K562 (cell line): Measurements from ENCODE around the gene GLB1L2. TPM values are rescaled to one million over a fixed set of nuclear protein-coding genes. Genes with fewer than 3 reads are reported as not detected.

Experiments
- ASH1L ChIP-seq: fragments of 450-650 bp; IDR thresholded peaks from 2 replicates; pipeline ENCODE4 v1.6.1; 2018; ENCODE audit warnings: borderline replicate concordance, mild to moderate bottlenecking, low read depth; ENCODE audit not compliant: partially characterized antibody
- CHD4 ChIP-seq: fragments of 200-600 bp; sonication (generic); IDR thresholded peaks from 3 replicates; pipeline ENCODE4 v1.6.1; 2012; ENCODE audit warnings: low read depth, mild to moderate bottlenecking, mixed read lengths, low read length, inconsistent platforms; ENCODE audit not compliant: insufficient read depth, insufficient replicate concordance, poor library complexity, severe bottlenecking
- CXXC5 ChIP-seq: fragments of 250-450 bp; sonication (Bioruptor Pico); IDR thresholded peaks from 2 replicates; pipeline ENCODE4 v1.8.0; 2022; ENCODE audit warnings: inconsistent platforms, mild to moderate bottlenecking, moderate library complexity
- DMBX1 ChIP-seq: fragments of 250-450 bp; sonication (Bioruptor Pico); IDR thresholded peaks from 2 replicates; pipeline ENCODE4 v1.8.0; 2022; ENCODE audit warnings: inconsistent platforms, mild to moderate bottlenecking, moderate library complexity, borderline replicate concordance
- GABPB2 ChIP-seq: fragments of 250-450 bp; sonication (Bioruptor Pico); conservative IDR thresholded peaks from 2 replicates; pipeline ENCODE4 v1.5.1; 2021; ENCODE audit warnings: mild to moderate bottlenecking
- SMC3 ChIP-seq: conservative IDR thresholded peaks from 2 replicates; pipeline ENCODE4 v1.6.1; 2011; ENCODE audit warnings: low read depth, low read length, improper control_type of control experiment; ENCODE audit not compliant: insufficient read depth
- ZNF175 ChIP-seq: fragments of 200-800 bp; sonication (Bioruptor generic); IDR thresholded peaks from 2 replicates; pipeline ENCODE4 v1.6.1; 2016; ENCODE audit warnings: low read depth, mild to moderate bottlenecking, missing genetic modification characterization, missing compliant biosample characterization
- polyA plus RNA-seq, 8 experiments: library from polyadenylated mRNA; depleted of rRNA in 4 of 8; stranded (reverse) in 5 of 8; unstranded in 3 of 8; fragments of >200 nt; fragmentation: Nextera tagmentation in 2 of 8; fragmentation: Illumina TruSeq in 1 of 8; extraction: Ambion mirVana in 2 of 8; extraction: Trizol in 1 of 8; gene quantifications; 2 replicates each; pipeline versions ENCODE4 v1.2.1 to v1.2.3, GENCODE V29; 2011 to 2014; ENCODE audit warnings: inconsistent platforms in 1 of 8, missing spikeins in 1 of 8
- total RNA-seq, 7 experiments: library from RNA; depleted of rRNA in 6 of 7; stranded (reverse); fragments of >200 nt in 6 of 7; fragmentation: Illumina TruSeq in 2 of 7; extraction: Trizol in 2 of 7; gene quantifications; 2 replicates each; pipeline versions ENCODE4 v1.2.1 to v1.2.3, GENCODE V29; 2011 to 2021; ENCODE audit warnings: low replicate concordance in 1 of 7
- TF ChIP-seq, protein P1 (sequence below), 3 experiments: IDR thresholded peaks in 2 of 3; conservative IDR thresholded peaks in 1 of 3; 2 replicates each; pipeline ENCODE4 v1.5.1; 2011 to 2012; ENCODE audit warnings: low read length in 3 of 3, mild to moderate bottlenecking in 3 of 3, control low read depth in 2 of 3, improper control_type of control experiment in 1 of 3, inconsistent platforms in 1 of 3, low read depth in 1 of 3, mixed read lengths in 1 of 3, moderate library complexity in 1 of 3; ENCODE audit not compliant: insufficient read depth in 2 of 3
- TF ChIP-seq, protein P2 (sequence below), 2 experiments: fragments of 450-650 bp; conservative IDR thresholded peaks; 2 replicates each; pipeline ENCODE4 v1.6.1; 2017; ENCODE audit warnings: mild to moderate bottlenecking in 2 of 2, moderate library complexity in 2 of 2

The GLB1L2 gene
- total and polyA plus RNA-seq, 9 of the 15 experiments (the other 6 are each of a cell fraction or from before 2014, with no cell fraction given) = 0.84 to 21.4 (median 13.8) TPM

DNA sequence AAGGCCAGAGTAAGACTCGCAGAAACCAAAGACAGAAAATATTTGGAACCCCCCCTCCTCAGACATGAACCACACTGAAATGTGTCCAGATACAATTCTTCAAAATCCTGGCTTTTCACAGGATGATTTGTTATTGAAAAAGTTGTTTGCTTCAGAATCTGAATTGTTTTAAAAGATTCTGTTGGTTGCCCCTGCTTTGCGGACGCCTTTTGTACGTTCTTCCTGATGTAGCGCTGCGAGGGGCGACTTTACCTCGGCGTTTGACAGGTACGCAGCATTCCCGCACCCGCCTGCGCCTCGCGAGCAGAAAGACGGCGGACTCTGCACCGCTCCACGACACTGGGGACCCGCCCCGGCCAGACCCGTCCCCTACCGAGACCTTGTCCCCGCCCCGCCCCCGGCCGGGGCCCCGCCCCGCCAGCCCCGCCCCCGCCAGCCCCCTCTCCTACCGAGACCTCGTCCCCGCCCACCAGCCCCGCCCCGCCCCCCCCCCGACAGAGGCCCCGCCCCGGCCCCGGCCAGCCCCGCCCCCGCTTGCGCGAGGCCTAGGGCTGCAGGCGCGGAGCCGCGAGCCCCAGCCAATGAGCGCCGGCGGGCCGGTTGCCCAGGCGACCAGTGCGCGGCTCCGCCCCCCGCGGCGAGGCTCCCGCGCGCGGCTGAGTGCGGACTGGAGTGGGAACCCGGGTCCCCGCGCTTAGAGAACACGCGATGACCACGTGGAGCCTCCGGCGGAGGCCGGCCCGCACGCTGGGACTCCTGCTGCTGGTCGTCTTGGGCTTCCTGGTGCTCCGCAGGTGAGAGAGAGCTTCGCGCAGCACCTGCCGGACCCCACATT, at the start of gene GLB1L2 (continued):
- TF ChIP-seq, protein P1, sequence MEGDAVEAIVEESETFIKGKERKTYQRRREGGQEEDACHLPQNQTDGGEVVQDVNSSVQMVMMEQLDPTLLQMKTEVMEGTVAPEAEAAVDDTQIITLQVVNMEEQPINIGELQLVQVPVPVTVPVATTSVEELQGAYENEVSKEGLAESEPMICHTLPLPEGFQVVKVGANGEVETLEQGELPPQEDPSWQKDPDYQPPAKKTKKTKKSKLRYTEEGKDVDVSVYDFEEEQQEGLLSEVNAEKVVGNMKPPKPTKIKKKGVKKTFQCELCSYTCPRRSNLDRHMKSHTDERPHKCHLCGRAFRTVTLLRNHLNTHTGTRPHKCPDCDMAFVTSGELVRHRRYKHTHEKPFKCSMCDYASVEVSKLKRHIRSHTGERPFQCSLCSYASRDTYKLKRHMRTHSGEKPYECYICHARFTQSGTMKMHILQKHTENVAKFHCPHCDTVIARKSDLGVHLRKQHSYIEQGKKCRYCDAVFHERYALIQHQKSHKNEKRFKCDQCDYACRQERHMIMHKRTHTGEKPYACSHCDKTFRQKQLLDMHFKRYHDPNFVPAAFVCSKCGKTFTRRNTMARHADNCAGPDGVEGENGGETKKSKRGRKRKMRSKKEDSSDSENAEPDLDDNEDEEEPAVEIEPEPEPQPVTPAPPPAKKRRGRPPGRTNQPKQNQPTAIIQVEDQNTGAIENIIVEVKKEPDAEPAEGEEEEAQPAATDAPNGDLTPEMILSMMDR (IDR thresholded peaks at IDR 0.05 in 2 of 3, conservative IDR thresholded peaks at IDR 0.05 in 1 of 3; ENCODE audit: insufficient read depth in 2 of 3, low read depth in 1 of 3, low read length in 3 of 3) = no peak
- TF ChIP-seq CHD4 (no peak), ZNF175 (CRISPR knock-in tag) (no peak), CXXC5 (CRISPR knock-in tag) (peak; percentile 80), ASH1L (no peak), DMBX1 (CRISPR knock-in tag) (0 out of 2 replicates have a peak, but pooled peaks have one; percentile 35), SMC3 (no peak), GABPB2 (no peak)
- TF ChIP-seq, protein P2, sequence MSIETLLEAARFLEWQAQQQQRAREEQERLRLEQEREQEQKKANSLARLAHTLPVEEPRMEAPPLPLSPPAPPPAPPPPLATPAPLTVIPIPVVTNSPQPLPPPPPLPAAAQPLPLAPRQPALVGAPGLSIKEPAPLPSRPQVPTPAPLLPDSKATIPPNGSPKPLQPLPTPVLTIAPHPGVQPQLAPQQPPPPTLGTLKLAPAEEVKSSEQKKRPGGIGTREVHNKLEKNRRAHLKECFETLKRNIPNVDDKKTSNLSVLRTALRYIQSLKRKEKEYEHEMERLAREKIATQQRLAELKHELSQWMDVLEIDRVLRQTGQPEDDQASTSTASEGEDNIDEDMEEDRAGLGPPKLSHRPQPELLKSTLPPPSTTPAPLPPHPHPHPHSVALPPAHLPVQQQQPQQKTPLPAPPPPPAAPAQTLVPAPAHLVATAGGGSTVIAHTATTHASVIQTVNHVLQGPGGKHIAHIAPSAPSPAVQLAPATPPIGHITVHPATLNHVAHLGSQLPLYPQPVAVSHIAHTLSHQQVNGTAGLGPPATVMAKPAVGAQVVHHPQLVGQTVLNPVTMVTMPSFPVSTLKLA (conservative IDR thresholded peaks at IDR 0.05) = peak; percentile 60 to 78; a peak in 3 of 4 replicates
